Endothelial cell of umbilical vein (primary cell): ENCODE measurements around the gene RASSF3. TPM values are rescaled to one million over a fixed set of nuclear protein-coding genes. Genes with fewer than 3 reads are reported as not detected.
"Not testable (repeated sequence)": the region's sequence is repeated elsewhere in the genome, so short reads cannot be mapped to it uniquely, and the experiment has no call there.

ENCODE experiments used
- BruUV-seq: library from RNA; stranded (reverse); fragments of 400-500 nt; replicated peaks from 2 replicates; lab custom pipeline; 2021; lab: Mats Ljungman, UMichigan
- CTCF ChIA-PET: fragments of 300-600, 350-600 bp; sonication (Branson Sonifier 250); formaldehyde crosslinking; loops from one replicate; lab custom pipeline; 2021; ENCODE audit warnings: antibody characterized with exemption, inconsistent platforms; lab: Charles Lee
- POLR2A ChIA-PET: fragments of 300-600, 350-600 bp; sonication (Branson Sonifier 250); formaldehyde crosslinking; loops from one replicate; lab custom pipeline; 2021; ENCODE audit warnings: antibody characterized with exemption, inconsistent platforms; lab: Charles Lee
- DNase-seq: peaks from one replicate; pipeline ENCODE4 v3.0.0-alpha.2; 2011; ENCODE audit warnings: low read depth, low spot score
- FAIRE-seq: peaks from 2 replicates; lab custom pipeline; 2011; peaks lifted over from hg19 to GRCh38; lab: Jason Lieb, UNC
- H2AFZ ChIP-seq: 2 replicates; pipeline ENCODE4 v1.6.0; 2012; ENCODE audit warnings: low read depth, low read length, control low read depth, inconsistent platforms
- H3K27ac ChIP-seq: 2 replicates; pipeline ENCODE4 v1.5.1; 2011; ENCODE audit warnings: low read depth, mild to moderate bottlenecking, control low read depth, low read length, moderate library complexity; ENCODE audit not compliant: insufficient read depth
- H3K27me3 ChIP-seq, 2 experiments: 2 replicates each; pipeline versions ENCODE4 v1.6.0 to v1.6.1; 2011; ENCODE audit warnings: low read length in 2 of 2, mixed read lengths in 1 of 2; ENCODE audit not compliant: control insufficient read depth in 2 of 2, insufficient read depth in 2 of 2
- H3K36me3 ChIP-seq, 2 experiments: 2 replicates in 1 of 2; 3 replicates in 1 of 2; pipeline ENCODE4 v1.5.1; 2011; ENCODE audit warnings: low read length in 2 of 2, mild to moderate bottlenecking in 1 of 2, moderate library complexity in 1 of 2; ENCODE audit not compliant: control insufficient read depth in 2 of 2, insufficient read depth in 2 of 2; ENCODE audit errors: extremely low read depth in 1 of 2
- H3K4me1 ChIP-seq: 3 replicates; pipeline ENCODE4 v1.5.1; 2011; ENCODE audit warnings: mild to moderate bottlenecking, low read length; ENCODE audit not compliant: control insufficient read depth, insufficient read depth; ENCODE audit errors: extremely low read depth
- H3K4me2 ChIP-seq: 2 replicates; pipeline ENCODE4 v1.6.1; 2011; ENCODE audit warnings: low read length, control low read depth, mixed read lengths; ENCODE audit not compliant: insufficient read depth
- H3K4me3 ChIP-seq, 3 experiments: fragments of 200-600 bp in 1 of 3; sonication (generic), shearing (Covaris generic) in 1 of 3; replicated peaks in 1 of 3; 2 replicates each; pipeline ENCODE4 v1.5.1; 2011 to 2016; ENCODE audit warnings: control low read depth in 3 of 3, low read length in 3 of 3, mild to moderate bottlenecking in 2 of 3, inconsistent platforms in 1 of 3, low read depth in 1 of 3, moderate library complexity in 1 of 3; ENCODE audit not compliant: insufficient read depth in 1 of 3
- H3K79me2 ChIP-seq: 2 replicates; pipeline ENCODE4 v1.6.0; 2012; ENCODE audit warnings: low read length, inconsistent platforms; ENCODE audit not compliant: control insufficient read depth, insufficient read depth
- H3K9ac ChIP-seq: replicated peaks from 2 replicates; pipeline ENCODE3; 2011; ENCODE audit warnings: low read length, control low read depth; ENCODE audit not compliant: insufficient read depth; ENCODE audit errors: extremely low read depth
- H3K9me1 ChIP-seq: replicated peaks from 3 replicates; pipeline ENCODE4 v1.6.0; 2011; ENCODE audit warnings: mild to moderate bottlenecking, low read length; ENCODE audit not compliant: control insufficient read depth, insufficient read depth; ENCODE audit errors: extremely low read depth
- H3K9me3 ChIP-seq: replicated peaks from 2 replicates; pipeline ENCODE4 v1.5.1; 2012; ENCODE audit warnings: low read length, inconsistent platforms; ENCODE audit not compliant: control insufficient read depth, insufficient read depth
- H4K20me1 ChIP-seq: replicated peaks from 2 replicates; pipeline ENCODE3; 2011; ENCODE audit warnings: mild to moderate bottlenecking, low read length; ENCODE audit not compliant: control insufficient read depth, insufficient read depth; ENCODE audit errors: extremely low read depth
- CTCF ChIP-seq, 2 donors: IDR thresholded peaks; 1 replicate in 1 of 2; 2 replicates in 1 of 2; pipeline ENCODE4 v1.5.1; 2011; ENCODE audit warnings: low read length in 2 of 2, mild to moderate bottlenecking in 2 of 2, moderate library complexity in 2 of 2, control low read depth in 1 of 2, inconsistent platforms in 1 of 2, low read depth in 1 of 2; ENCODE audit not compliant: insufficient read depth in 1 of 2; ENCODE audit errors: extremely low read depth in 1 of 2
- EZH2 ChIP-seq: IDR thresholded peaks from 2 replicates; pipeline ENCODE4 v1.6.1; 2012; ENCODE audit warnings: borderline replicate concordance, low read depth, mild to moderate bottlenecking, moderate library complexity, low read length, inconsistent platforms; ENCODE audit not compliant: severe bottlenecking
- FOS ChIP-seq: IDR thresholded peaks from 2 replicates; pipeline ENCODE4 v1.6.1; 2011; ENCODE audit warnings: mild to moderate bottlenecking, low read length, moderate library complexity, borderline replicate concordance; ENCODE audit not compliant: insufficient read depth
- GATA2 ChIP-seq: IDR thresholded peaks from 2 replicates; pipeline ENCODE4 v1.7.0; 2011; ENCODE audit warnings: low read depth, mild to moderate bottlenecking, moderate library complexity, mixed read lengths, low read length; ENCODE audit not compliant: insufficient read length, insufficient read depth
- JUN ChIP-seq: IDR thresholded peaks from 2 replicates; pipeline ENCODE4 v1.6.1; 2011; ENCODE audit warnings: borderline replicate concordance, low read depth; ENCODE audit not compliant: insufficient read length, insufficient read depth
- MAX ChIP-seq: IDR thresholded peaks from 2 replicates; pipeline ENCODE4 v1.6.1; 2011; ENCODE audit not compliant: insufficient read depth, insufficient read length
- MYC ChIP-seq: IDR thresholded peaks from one replicate; pipeline ENCODE4 v1.6.1; 2011; ENCODE audit warnings: mild to moderate bottlenecking, low read depth, low read length
- POLR2A ChIP-seq: IDR thresholded peaks from 2 replicates; pipeline ENCODE4 v1.6.1; 2012; ENCODE audit warnings: low read depth, mild to moderate bottlenecking, control low read depth, low read length
- POLR2AphosphoS5 ChIP-seq: IDR thresholded peaks from 2 replicates; pipeline ENCODE4 v1.6.1; 2012; ENCODE audit warnings: low read depth, mild to moderate bottlenecking, control low read depth, low read length, moderate library complexity; ENCODE audit not compliant: insufficient read depth
- dilution Hi-C: fragments of 300-500 bp; cut with MboI; formaldehyde crosslinking; loops from one replicate; pipeline ENCODE4 v1.15.0; 2019; ENCODE audit warnings: low sequenced_read_pairs; ENCODE audit not compliant: extremely low pct_ligation_motif_present
- intact Hi-C: fragments of 100-400 bp; cut with micrococcal nuclease; formaldehyde crosslinking; loops from one replicate; pipeline ENCODE4 v1.10.0; 2022
- polyA plus RNA-seq, 4 experiments: library from polyadenylated mRNA; depleted of rRNA in 3 of 4; stranded (reverse) in 3 of 4; unstranded in 1 of 4; fragments of >200 nt; gene quantifications; 2 replicates each; pipeline versions ENCODE4 v1.2.1 to v1.2.3, GENCODE V29; 2011 to 2012; ENCODE audit warnings: missing spikeins in 1 of 4
- total RNA-seq: library from RNA; stranded (reverse); gene quantifications from 2 replicates; pipeline ENCODE4 v1.2.3, GENCODE V29; 2021

The RASSF3 gene
- total and polyA plus RNA-seq, 2 donors (not counting 3 experiments of a cell fraction or from before 2014, with no cell fraction given) = 20.2 to 60.8 TPM

DNA sequence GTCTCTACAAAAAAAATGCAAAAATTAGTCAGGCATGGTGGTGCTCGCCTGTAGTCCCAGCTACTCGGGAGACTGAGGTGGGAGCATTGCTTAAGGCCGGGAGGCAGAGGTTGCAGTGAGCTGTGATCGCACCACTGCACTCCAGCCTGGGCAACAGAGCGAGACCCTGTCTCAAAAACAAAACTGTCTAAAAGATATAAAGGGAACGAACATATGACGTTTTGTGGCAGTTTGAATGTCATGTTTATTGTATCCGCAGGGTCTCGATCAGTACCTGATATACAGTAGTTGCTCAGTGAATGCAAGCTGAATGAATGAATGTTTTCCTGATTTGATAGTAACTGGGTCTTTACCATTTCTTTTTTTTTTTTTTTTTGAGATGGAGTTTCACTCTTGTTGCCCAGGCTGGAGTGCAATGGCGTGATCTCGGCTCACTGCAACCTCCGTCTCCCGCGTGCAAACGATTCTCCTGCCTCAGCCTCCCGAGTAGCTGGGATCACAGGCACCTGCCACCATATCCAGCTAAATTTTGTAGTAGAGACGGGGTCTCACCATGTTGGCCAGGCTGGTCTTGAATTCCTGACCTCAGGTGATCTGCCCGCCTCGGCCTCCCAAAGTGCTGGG lies 3.6 kb downstream of the RASSF3 start:
- Histone ChIP-seq H3K79me2 (peaks cover 84% of the 10 kb centered on the region), H3K4me1 (peaks cover 50% of the 10 kb centered on the region)
- H3K4me2 ChIP-seq, BruUV-seq, H3K9ac ChIP-seq, H3K27ac ChIP-seq, H2AFZ ChIP-seq, H3K4me3 ChIP-seq, H3K9me1 ChIP-seq, H3K27me3 ChIP-seq, DNase-seq, H4K20me1 ChIP-seq, FAIRE-seq, H3K9me3 ChIP-seq, H3K36me3 ChIP-seq, dilution Hi-C loops: not testable (repeated sequence)
- POLR2A ChIA-PET = interaction anchor here (1.5 kb wide), 1 partner anchor 93 kb away, joined by 3 read pairs; no protein-coding TSS in a partner anchor
- intact Hi-C loops = loop anchor here (5.0 kb wide), 2 partner anchors 162 to 168 kb away; partner anchors contain the start of gene TBK1
- CTCF ChIA-PET = interaction anchor here (1.2 kb wide), 1 partner anchor 9 kb away, joined by 3 read pairs; no protein-coding TSS in a partner anchor

DNA sequence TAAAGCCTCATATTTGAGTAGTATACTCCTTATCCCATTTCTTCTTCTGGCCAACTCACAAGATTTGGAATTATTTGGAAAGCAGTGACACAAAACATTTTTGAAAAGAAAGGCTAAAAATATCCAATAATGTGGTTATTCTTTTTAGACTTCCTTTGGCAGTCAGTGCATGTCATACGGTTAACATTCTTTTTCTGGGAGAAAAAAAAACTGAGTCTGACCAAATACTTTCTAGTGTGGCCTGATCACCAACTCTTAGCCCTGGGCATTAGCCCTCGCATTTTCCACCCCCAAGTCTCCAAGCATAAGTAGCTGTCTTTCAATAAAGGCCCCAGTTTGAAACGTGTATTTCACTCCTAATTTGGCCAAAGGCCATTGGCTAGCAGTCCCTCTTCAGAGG lies 5.9 kb downstream of the RASSF3 start:
- no TSS peak for BruUV-seq
- CTCF ChIA-PET = interaction anchor here (0.8 to 3.3 kb wide), 4 partner anchors 48 to 82 kb away, joined by 3 to 10 read pairs (median 4); no protein-coding TSS in a partner anchor
- no peak overlapping the region for H2AFZ ChIP-seq

More for the DNA sequence above, 5.9 kb downstream of the RASSF3 start:
- no peaks in the 10 kb centered on the region for H3K9me3 ChIP-seq
- FAIRE-seq (no peak), DNase-seq (peak; percentile 37)
- peak overlapping the region; percentile 44 for H3K9ac ChIP-seq
- peak overlapping the region; percentile 97 for H3K27ac ChIP-seq
- peak overlapping the region in 1 of 3 experiments; percentile 20 for H3K4me3 ChIP-seq
- POLR2A ChIA-PET = no interaction called here
- H3K4me2 ChIP-seq = peak overlapping the region; percentile 71
- no peaks in the 10 kb centered on the region for H4K20me1 ChIP-seq
- dilution Hi-C loops (no loop called here), intact Hi-C loops (no loop called here)
- no peak for TF ChIP-seq POLR2AphosphoS5
- no peak for TF ChIP-seq FOS
- TF ChIP-seq EZH2 = no peak
- no peak for TF ChIP-seq MAX
- no peak for TF ChIP-seq JUN
- no peak for TF ChIP-seq POLR2A
- no peak for TF ChIP-seq GATA2
- TF ChIP-seq CTCF (IDR thresholded peaks at IDR 0.05; ENCODE audit: extremely low read depth in 1 of 2, insufficient read depth in 1 of 2, low read depth in 1 of 2, low read length in 2 of 2) = no peak
- no peak for TF ChIP-seq MYC
- H3K36me3 ChIP-seq = peaks cover 0 to 2% of the 10 kb centered on the region in 2 experiments
- H3K79me2 ChIP-seq = peaks cover 96% of the 10 kb centered on the region
- H3K4me1 ChIP-seq = peaks cover 59% of the 10 kb centered on the region
- H3K27me3 ChIP-seq = no peaks in the 10 kb centered on the region
- no peaks in the 10 kb centered on the region for H3K9me1 ChIP-seq
